ENCODE results near the gene NAT16.

Gene NAT16

GRCh38 chr7:101170617-101171441 lies 9.3 kb downstream of the NAT16 start:
- DNase-seq, result peak; percentile 46

GRCh38 chr7:101169838-101170551 lies 10.1 kb downstream of the NAT16 start:
- peak; percentile 70 for DNase-seq

- DNase-seq, result no peak
Observed at GRCh38 chr7:101169110-101169837, 10.8 kb downstream of the NAT16 start.

GRCh38 chr7:101168412-101169049 lies 11.6 kb downstream of the NAT16 start:
- DNase-seq, result no peak

- DNase-seq, result no peak
Observed at GRCh38 chr7:101167645-101168411, 12.3 kb downstream of the NAT16 start.

GRCh38 chr7:101166909-101167644 lies 13.0 kb downstream of the NAT16 start:
- DNase-seq, result no peak

GRCh38 chr7:101166648-101166908 lies 13.5 kb downstream of the NAT16 start:
- DNase-seq, result no peak

GRCh38 chr7:101165958-101166647 lies 14.0 kb downstream of the NAT16 start:
- no peak for DNase-seq

- peak; percentile 88 for DNase-seq
Observed at GRCh38 chr7:101165075-101165957, 14.8 kb downstream of the NAT16 start, which contains the start of gene VGF. Gene VGF (minus strand): TSS chr7:101165569. CDS start chr7:101164843, 726 bp downstream.

GRCh38 chr7:101164071-101164840 lies 15.8 kb downstream of the NAT16 start:
- DNase-seq, result no peak

- DNase-seq, result no peak
Observed at GRCh38 chr7:101163279-101164070, 16.6 kb downstream of the NAT16 start.

- DNase-seq, result no peak
Observed at GRCh38 chr7:101162551-101163278, 17.4 kb downstream of the NAT16 start.

GRCh38 chr7:101161692-101162471 lies 18.2 kb downstream of the NAT16 start:
- no peak for DNase-seq

- DNase-seq, result no peak
Observed at GRCh38 chr7:101160910-101161309, 19.2 kb downstream of the NAT16 start.

- DNase-seq, result no peak
Observed at GRCh38 chr7:101159696-101160674, 20.1 kb downstream of the NAT16 start.

All from central memory CD4-positive, alpha-beta T cell (primary cell).